ENCODE data around the gene GASK1B. TPM values are rescaled to one million over a fixed set of nuclear protein-coding genes. Genes with fewer than 3 reads are reported as not detected.

Gene GASK1B
- total RNA-seq, 1 experiment from 2014 or later = 3.8 TPM

- POLR2A ChIA-PET (ENCODE audit: low non-redundant PET) = no interaction called here
- Histone ChIP-seq H3K4me3 (ENCODE audit: low read depth, low read length, poor library complexity, severe bottlenecking) (no peak overlapping the region), H3K27ac (ENCODE audit: low read depth, low read length, poor library complexity, severe bottlenecking) (no peak overlapping the region), H3K4me1 (ENCODE audit: insufficient read depth, low read length, poor library complexity, severe bottlenecking) (no peaks in the 10 kb centered on the region), H3K36me3 (ENCODE audit: insufficient read depth, low read length, poor library complexity, severe bottlenecking) (no peaks in the 10 kb centered on the region), H3K9me3 (ENCODE audit: low read depth, low read length, poor library complexity, severe bottlenecking) (no peaks in the 10 kb centered on the region), H3K27me3 (replicated peaks; ENCODE audit: insufficient read depth, low read depth, low read length, poor library complexity) (no peaks in the 10 kb centered on the region)
- TF ChIP-seq, protein P1, sequence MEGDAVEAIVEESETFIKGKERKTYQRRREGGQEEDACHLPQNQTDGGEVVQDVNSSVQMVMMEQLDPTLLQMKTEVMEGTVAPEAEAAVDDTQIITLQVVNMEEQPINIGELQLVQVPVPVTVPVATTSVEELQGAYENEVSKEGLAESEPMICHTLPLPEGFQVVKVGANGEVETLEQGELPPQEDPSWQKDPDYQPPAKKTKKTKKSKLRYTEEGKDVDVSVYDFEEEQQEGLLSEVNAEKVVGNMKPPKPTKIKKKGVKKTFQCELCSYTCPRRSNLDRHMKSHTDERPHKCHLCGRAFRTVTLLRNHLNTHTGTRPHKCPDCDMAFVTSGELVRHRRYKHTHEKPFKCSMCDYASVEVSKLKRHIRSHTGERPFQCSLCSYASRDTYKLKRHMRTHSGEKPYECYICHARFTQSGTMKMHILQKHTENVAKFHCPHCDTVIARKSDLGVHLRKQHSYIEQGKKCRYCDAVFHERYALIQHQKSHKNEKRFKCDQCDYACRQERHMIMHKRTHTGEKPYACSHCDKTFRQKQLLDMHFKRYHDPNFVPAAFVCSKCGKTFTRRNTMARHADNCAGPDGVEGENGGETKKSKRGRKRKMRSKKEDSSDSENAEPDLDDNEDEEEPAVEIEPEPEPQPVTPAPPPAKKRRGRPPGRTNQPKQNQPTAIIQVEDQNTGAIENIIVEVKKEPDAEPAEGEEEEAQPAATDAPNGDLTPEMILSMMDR (conservative IDR thresholded peaks at IDR 0.05; ENCODE audit: low read depth, low read length) = no peak
- TF ChIP-seq EZH2 (IDR thresholded peaks at IDR 0.05; ENCODE audit: borderline replicate concordance, low read depth, low read length, poor library complexity, severe bottlenecking) = no peak
- CTCF ChIA-PET = no interaction called here
- DNase-seq (ENCODE audit: low spot score) = no peak
- intact Hi-C loops (cut with micrococcal nuclease; ENCODE audit: unreplicated experiment) = no loop called here
- no TSS peak for BruUV-seq (replicated peaks)
Measured at GRCh38 chr4:158176776-158177175, 4.0 kb upstream of the GASK1B start.

DNA sequence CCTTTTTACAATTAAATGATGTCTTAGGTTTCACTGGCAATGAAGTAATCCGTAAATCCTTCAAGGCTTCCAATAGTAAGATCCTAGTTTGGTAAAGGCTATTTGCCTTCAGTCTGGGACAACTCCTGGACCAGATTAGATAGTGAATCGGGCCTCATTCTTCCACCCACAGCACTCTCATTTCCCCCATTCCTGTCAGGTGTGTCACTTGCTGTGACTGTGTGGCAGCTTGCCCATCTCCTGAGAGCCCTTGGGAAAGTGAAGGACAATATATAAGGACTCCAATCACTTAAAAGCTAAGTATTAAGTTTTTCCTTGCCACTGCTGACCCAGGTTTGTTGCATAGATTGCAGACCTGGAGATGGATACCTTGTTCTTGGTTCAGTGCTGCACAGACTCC, 3.3 kb upstream of the GASK1B start:
- no TSS peak for BruUV-seq (replicated peaks)
- Histone ChIP-seq H3K36me3 (ENCODE audit: insufficient read depth, low read length, poor library complexity, severe bottlenecking) (no peaks in the 10 kb centered on the region), H3K9me3 (ENCODE audit: low read depth, low read length, poor library complexity, severe bottlenecking) (no peaks in the 10 kb centered on the region), H3K27ac (ENCODE audit: low read depth, low read length, poor library complexity, severe bottlenecking) (no peak overlapping the region), H3K27me3 (replicated peaks; ENCODE audit: insufficient read depth, low read depth, low read length, poor library complexity) (no peaks in the 10 kb centered on the region), H3K4me3 (ENCODE audit: low read depth, low read length, poor library complexity, severe bottlenecking) (no peak overlapping the region), H3K4me1 (ENCODE audit: insufficient read depth, low read length, poor library complexity, severe bottlenecking) (peaks cover 5% of the 10 kb centered on the region)
- ChIA-PET POLR2A (ENCODE audit: low non-redundant PET) (no interaction called here), CTCF (no interaction called here)
- TF ChIP-seq EZH2 (IDR thresholded peaks at IDR 0.05; ENCODE audit: borderline replicate concordance, low read depth, low read length, poor library complexity, severe bottlenecking) = no peak
- TF ChIP-seq, protein P1 (conservative IDR thresholded peaks at IDR 0.05; ENCODE audit: low read depth, low read length) = no peak
- intact Hi-C loops (cut with micrococcal nuclease; ENCODE audit: unreplicated experiment) = no loop called here
- no peak for DNase-seq (ENCODE audit: low spot score)

- intact Hi-C loops (cut with micrococcal nuclease; ENCODE audit: unreplicated experiment) = loop anchor here (5.0 kb wide), 2 partner anchors 954 to 1694 kb away; no protein-coding TSS in a partner anchor
- H3K36me3 ChIP-seq (ENCODE audit: insufficient read depth, low read length, poor library complexity, severe bottlenecking) = no peaks in the 10 kb centered on the region
- peaks cover 19% of the 10 kb centered on the region for H3K4me1 ChIP-seq (ENCODE audit: insufficient read depth, low read length, poor library complexity, severe bottlenecking)
- TF ChIP-seq EZH2 (IDR thresholded peaks at IDR 0.05; ENCODE audit: borderline replicate concordance, low read depth, low read length, poor library complexity, severe bottlenecking) = no peak
- TF ChIP-seq, protein P1 (conservative IDR thresholded peaks at IDR 0.05; ENCODE audit: low read depth, low read length) = peak; percentile 65
- POLR2A ChIA-PET (ENCODE audit: low non-redundant PET) = no interaction called here
- peak overlapping the region; percentile 71 for H3K27ac ChIP-seq (ENCODE audit: low read depth, low read length, poor library complexity, severe bottlenecking)
- H3K4me3 ChIP-seq (ENCODE audit: low read depth, low read length, poor library complexity, severe bottlenecking) = no peak overlapping the region
- H3K27me3 ChIP-seq (replicated peaks; ENCODE audit: insufficient read depth, low read depth, low read length, poor library complexity) = no peaks in the 10 kb centered on the region
- DNase-seq (ENCODE audit: low spot score) = no peak
- CTCF ChIA-PET = interaction anchor here (0.6 to 1.0 kb wide), 2 partner anchors 85 to 953 kb away, joined by 3 to 4 read pairs; no protein-coding TSS in a partner anchor
- BruUV-seq (replicated peaks) = no TSS peak
- no peaks in the 10 kb centered on the region for H3K9me3 ChIP-seq (ENCODE audit: low read depth, low read length, poor library complexity, severe bottlenecking)
Measured at GRCh38 chr4:158170691-158171561, 1.9 kb downstream of the GASK1B start.

All from A673 (cell line).